BJ (cell line): Measurements from ENCODE around the gene GPATCH4. TPM values are rescaled to one million over a fixed set of nuclear protein-coding genes. Genes with fewer than 3 reads are reported as not detected.
"Not testable (repeated sequence)": the region's sequence is repeated elsewhere in the genome, so short reads cannot be mapped to it uniquely, and the experiment has no call there.

Experiments used
- CTCF ChIA-PET: fragments of 350-600 bp; formaldehyde crosslinking; extraction: SDS; loops from one replicate; lab custom pipeline; 2021; ENCODE audit warnings: antibody characterized with exemption, inconsistent platforms; lab: Yijun Ruan, JAX
- POLR2A ChIA-PET: fragments of 300-600 bp; sonication (Branson Sonifier 250); formaldehyde crosslinking; extraction: SDS; loops from one replicate; lab custom pipeline; 2021; ENCODE audit warnings: antibody characterized with exemption; lab: Charles Lee
- DNase-seq: peaks from one replicate; pipeline ENCODE4 v3.0.0-alpha.2; 2011; ENCODE audit warnings: low read depth
- H3K27me3 ChIP-seq: 2 replicates; pipeline ENCODE4 v1.6.0; 2011; ENCODE audit warnings: low read length; ENCODE audit not compliant: control insufficient read depth, insufficient read depth
- H3K36me3 ChIP-seq: 2 replicates; pipeline ENCODE4 v1.5.1; 2011; ENCODE audit warnings: low read length; ENCODE audit not compliant: control insufficient read depth, insufficient read depth
- H3K4me3 ChIP-seq: 2 replicates; pipeline ENCODE4 v1.5.1; 2011; ENCODE audit warnings: low read depth, mild to moderate bottlenecking, control low read depth, low read length
- polyA plus RNA-seq: library from polyadenylated mRNA; depleted of rRNA; stranded (reverse); fragments of >200 nt; gene quantifications from 2 replicates; pipeline ENCODE4 v1.2.3, GENCODE V29; 2011
- TF ChIP-seq, protein P1 (sequence below): IDR thresholded peaks from 2 replicates; pipeline ENCODE4 v1.5.1; 2011; ENCODE audit warnings: low read depth, mild to moderate bottlenecking, control low read depth, inconsistent platforms, low read length, moderate library complexity; ENCODE audit not compliant: insufficient read depth

The GPATCH4 gene
- polyA plus RNA-seq, 1 experiment, result 21.2 TPM

DNA sequence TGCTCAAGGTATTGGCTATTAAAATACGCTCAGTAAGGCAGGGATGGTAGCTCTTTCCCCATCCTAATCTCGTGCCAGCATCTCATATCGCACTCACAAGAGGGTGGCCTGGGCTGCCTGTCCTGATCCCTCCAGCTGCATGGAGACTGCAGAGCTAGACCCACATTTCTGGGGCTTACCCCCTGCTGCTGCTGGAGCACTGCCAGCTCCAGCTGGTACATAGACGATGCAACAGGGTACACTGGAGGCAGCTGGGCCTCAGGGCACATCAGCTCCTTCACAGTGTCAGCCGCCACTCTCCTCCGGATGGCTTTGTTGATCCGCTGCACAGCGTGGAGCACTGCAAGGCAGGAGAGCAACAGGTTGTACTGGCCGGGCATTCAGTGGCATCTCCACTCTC, 44.9 kb downstream of the GPATCH4 start:
- H3K36me3 ChIP-seq, result peaks cover 4% of the 10 kb centered on the region

DNA sequence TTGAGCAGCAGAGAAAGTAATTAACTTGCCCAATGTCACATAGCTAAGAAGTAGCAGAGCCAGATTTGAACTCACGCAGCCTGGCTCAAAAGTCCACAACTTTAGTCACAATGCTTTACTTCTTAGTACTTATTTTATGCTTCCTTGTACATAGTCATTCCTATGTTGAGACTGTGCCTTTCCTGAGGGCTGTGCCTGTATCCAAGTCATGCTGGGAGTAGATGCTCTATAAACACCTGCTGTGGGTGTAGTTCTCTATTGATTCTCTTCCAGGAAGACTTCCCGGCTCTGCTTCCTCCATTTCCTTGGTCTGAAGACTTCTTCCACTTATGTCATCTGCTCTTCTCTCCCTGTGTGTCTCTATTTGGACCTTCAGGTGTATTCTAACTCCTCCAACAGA, 45.6 kb downstream of the GPATCH4 start:
- CTCF ChIA-PET, result interaction anchor here (0.7 kb wide), 1 partner anchor 1218 kb away, joined by 3 read pairs; no protein-coding TSS in a partner anchor
- POLR2A ChIA-PET, result no interaction called here
- H3K36me3 ChIP-seq, result peaks cover 3% of the 10 kb centered on the region
- TF ChIP-seq, protein P1, sequence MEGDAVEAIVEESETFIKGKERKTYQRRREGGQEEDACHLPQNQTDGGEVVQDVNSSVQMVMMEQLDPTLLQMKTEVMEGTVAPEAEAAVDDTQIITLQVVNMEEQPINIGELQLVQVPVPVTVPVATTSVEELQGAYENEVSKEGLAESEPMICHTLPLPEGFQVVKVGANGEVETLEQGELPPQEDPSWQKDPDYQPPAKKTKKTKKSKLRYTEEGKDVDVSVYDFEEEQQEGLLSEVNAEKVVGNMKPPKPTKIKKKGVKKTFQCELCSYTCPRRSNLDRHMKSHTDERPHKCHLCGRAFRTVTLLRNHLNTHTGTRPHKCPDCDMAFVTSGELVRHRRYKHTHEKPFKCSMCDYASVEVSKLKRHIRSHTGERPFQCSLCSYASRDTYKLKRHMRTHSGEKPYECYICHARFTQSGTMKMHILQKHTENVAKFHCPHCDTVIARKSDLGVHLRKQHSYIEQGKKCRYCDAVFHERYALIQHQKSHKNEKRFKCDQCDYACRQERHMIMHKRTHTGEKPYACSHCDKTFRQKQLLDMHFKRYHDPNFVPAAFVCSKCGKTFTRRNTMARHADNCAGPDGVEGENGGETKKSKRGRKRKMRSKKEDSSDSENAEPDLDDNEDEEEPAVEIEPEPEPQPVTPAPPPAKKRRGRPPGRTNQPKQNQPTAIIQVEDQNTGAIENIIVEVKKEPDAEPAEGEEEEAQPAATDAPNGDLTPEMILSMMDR, result no peak
- no peak for DNase-seq
- H3K27me3 ChIP-seq, result no peaks in the 10 kb centered on the region
- H3K4me3 ChIP-seq, result no peak overlapping the region

More for the DNA sequence above, 44.9 kb downstream of the GPATCH4 start:
- DNase-seq, result no peak
- Histone ChIP-seq H3K27me3 (no peaks in the 10 kb centered on the region), H3K4me3 (no peak overlapping the region)
- ChIA-PET POLR2A (no interaction called here), CTCF (no interaction called here)
- TF ChIP-seq, protein P1, result no peak

DNA sequence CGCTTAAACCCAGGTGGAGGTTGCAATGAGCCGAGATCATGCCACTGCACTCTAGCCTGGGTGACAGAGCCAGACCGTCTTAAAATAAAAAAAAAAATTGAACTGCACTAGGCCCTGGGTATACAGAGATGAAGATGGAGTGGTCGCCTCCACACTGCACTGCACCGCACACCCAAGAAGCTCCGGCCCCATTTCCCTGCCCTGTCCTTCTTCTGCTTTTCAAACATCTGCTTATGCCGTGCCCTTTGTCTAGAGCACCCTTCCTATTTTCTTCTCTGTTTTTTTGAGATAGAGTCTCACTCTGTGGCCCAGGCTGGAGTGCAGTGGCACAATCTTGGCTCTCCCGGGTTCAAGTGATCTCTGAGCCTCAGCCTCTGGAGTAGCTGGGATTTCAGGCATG, 46.3 kb downstream of the GPATCH4 start:
- Histone ChIP-seq H3K36me3 (peaks cover 2% of the 10 kb centered on the region; the same call in 1 of the 2 replicates), H3K27me3 (no peaks in the 10 kb centered on the region), H3K4me3 (no peak overlapping the region)
- ChIA-PET POLR2A (no interaction called here), CTCF (interaction anchor here (1.5 kb wide), 1 partner anchor 109 kb away, joined by 4 read pairs; no protein-coding TSS in a partner anchor)
- no peak for DNase-seq
- TF ChIP-seq, protein P1, result no peak

DNA sequence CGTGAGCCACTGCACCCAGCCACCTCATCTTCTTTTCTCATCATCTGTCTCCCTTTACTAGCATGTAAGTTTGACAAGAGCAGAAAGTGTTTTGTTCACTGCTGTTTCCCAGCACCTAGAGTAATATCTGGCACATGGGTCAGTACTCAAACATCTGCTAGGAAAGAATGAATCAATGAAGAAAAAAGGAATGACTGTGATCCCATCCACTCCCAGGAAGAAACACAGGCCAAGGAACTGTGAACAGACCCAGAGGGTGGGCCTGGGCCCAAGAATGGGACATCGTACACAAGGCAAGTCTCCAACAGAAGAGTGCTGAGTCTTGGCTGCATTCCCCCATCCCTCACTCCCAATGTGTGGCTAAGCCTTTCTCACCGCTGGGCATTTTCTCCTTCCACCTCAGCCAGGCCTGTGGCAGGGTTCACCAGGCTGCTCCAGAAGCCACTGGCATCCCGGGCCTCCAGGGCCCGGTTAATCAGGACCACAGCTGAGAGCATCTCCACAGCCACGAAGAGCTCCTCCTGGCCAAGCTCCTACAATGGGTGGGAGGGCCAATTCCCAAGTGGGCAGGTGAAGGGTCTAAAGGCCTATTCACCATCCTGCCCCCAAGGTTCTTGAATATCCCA, 47.3 kb downstream of the GPATCH4 start:
- ChIA-PET CTCF (interaction anchor here (1.5 kb wide), 1 partner anchor 108 kb away, joined by 4 read pairs; no protein-coding TSS in a partner anchor), POLR2A (no interaction called here)
- DNase-seq, result no peak
- TF ChIP-seq, protein P1, result no peak
- Histone ChIP-seq H3K27me3 (no peaks in the 10 kb centered on the region), H3K4me3 (no peak overlapping the region), H3K36me3 (peaks cover 4% of the 10 kb centered on the region)

DNA sequence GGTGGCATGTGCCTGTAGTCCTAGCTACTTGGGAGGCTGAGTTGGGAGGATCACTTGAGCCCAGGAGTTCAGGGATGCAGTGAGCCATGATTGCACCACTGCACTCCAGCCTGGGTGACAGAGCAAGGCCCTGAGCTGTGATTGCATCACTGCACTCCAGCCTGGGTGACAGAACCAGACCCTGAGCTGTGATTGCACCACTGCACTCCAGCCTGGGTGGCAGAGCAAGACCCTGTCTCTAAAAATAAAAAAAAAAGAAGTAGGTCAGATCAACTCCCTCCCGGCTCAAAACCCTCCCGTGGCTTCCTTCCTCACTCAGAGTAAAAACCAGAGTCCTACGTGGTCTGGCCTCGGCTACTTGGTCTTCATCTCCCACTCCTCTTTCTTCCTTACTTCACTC, 48.3 kb downstream of the GPATCH4 start:
- POLR2A ChIA-PET, DNase-seq: not testable (repeated sequence)
- CTCF ChIA-PET, result interaction anchor here (1.1 to 2.4 kb wide), 2 partner anchors 11 to 72 kb away, joined by 3 to 8 read pairs; no protein-coding TSS in a partner anchor

More for the DNA sequence above, 48.3 kb downstream of the GPATCH4 start:
- not testable (repeated sequence) for H3K27me3 ChIP-seq, H3K4me3 ChIP-seq, H3K36me3 ChIP-seq
